Stimulated activated CD8-positive, alpha-beta memory T cell treated with anti-CD3 and anti-CD28 coated beads, Interleukin-4, amount 100 ng/mL, for 4 hours (primary cell): ENCODE data around the gene IRX2.

Experiments
- DNase-seq, 2 donors: peaks; one replicate each; pipeline ENCODE4 v3.0.0-alpha.2; 2020; ENCODE audit warnings: low read depth in 2 of 2, low spot score in 1 of 2

Gene IRX2

GRCh38 chr5:2721385-2722138 is 29.9 kb downstream of the IRX2 start:
- DNase-seq, result no peak

- DNase-seq, result no peak
These were observed 32.1 kb downstream of the IRX2 start for GRCh38 chr5:2719332-2719731.

GRCh38 chr5:2718115-2718514 is 33.4 kb downstream of the IRX2 start:
- DNase-seq, result no peak

GRCh38 chr5:2715856-2716255 is 35.6 kb downstream of the IRX2 start:
- no peak for DNase-seq

GRCh38 chr5:2714805-2715204 is 36.7 kb downstream of the IRX2 start:
- no peak for DNase-seq

- no peak for DNase-seq
These were observed 37.5 kb downstream of the IRX2 start for GRCh38 chr5:2714026-2714425.

GRCh38 chr5:2711446-2712425 is 39.7 kb downstream of the IRX2 start:
- no peak for DNase-seq

- DNase-seq, result no peak
These were observed 40.6 kb downstream of the IRX2 start for GRCh38 chr5:2710910-2711309.

GRCh38 chr5:2709976-2710689 is 41.3 kb downstream of the IRX2 start:
- no peak for DNase-seq

GRCh38 chr5:2708751-2709150 is 42.7 kb downstream of the IRX2 start:
- no peak for DNase-seq

- no peak for DNase-seq
These were observed 43.3 kb downstream of the IRX2 start for GRCh38 chr5:2708132-2708531.

GRCh38 chr5:2705861-2706260 is 45.6 kb downstream of the IRX2 start:
- DNase-seq, result no peak

GRCh38 chr5:2704806-2705645 is 46.5 kb downstream of the IRX2 start:
- no peak for DNase-seq

- DNase-seq, result no peak
These were observed 47.4 kb downstream of the IRX2 start for GRCh38 chr5:2704111-2704510.

GRCh38 chr5:2703615-2704014 is 47.9 kb downstream of the IRX2 start:
- DNase-seq, result no peak

- no peak for DNase-seq
These were observed 48.4 kb downstream of the IRX2 start for GRCh38 chr5:2703041-2703440.

GRCh38 chr5:2702096-2702879 is 49.2 kb downstream of the IRX2 start:
- DNase-seq, result no peak

GRCh38 chr5:2701592-2701991 is 49.9 kb downstream of the IRX2 start:
- no peak for DNase-seq

- DNase-seq, result no peak
These were observed 50.6 kb downstream of the IRX2 start for GRCh38 chr5:2700876-2701275.

- DNase-seq, result no peak
These were observed 51.8 kb downstream of the IRX2 start for GRCh38 chr5:2699686-2700085.
